Upper lobe of right lung (tissue), 1 donor: ENCODE measurements around the gene CSGALNACT2. TPM values are rescaled to one million over a fixed set of nuclear protein-coding genes. Genes with fewer than 3 reads are reported as not detected.

Source experiments
- ATAC-seq: fragments of 200-7000 bp; cut with Tn5 transposase; one replicate; pipeline ENCODE4 v1.9.1; 2020; ENCODE audit warnings: mild to moderate bottlenecking, moderate library complexity
- DNase-seq: peaks from one replicate; pipeline ENCODE4 v3.0.0-alpha.2; 2020
- H3K27ac ChIP-seq: fragments of 200-600 bp; one replicate; pipeline ENCODE4 v1.8.0; 2022
- H3K27me3 ChIP-seq: fragments of 200-600 bp; one replicate; pipeline ENCODE4 v1.8.0; 2022; ENCODE audit warnings: mild to moderate bottlenecking
- H3K36me3 ChIP-seq: fragments of 200-600 bp; one replicate; pipeline ENCODE4 v1.8.0; 2022
- H3K4me1 ChIP-seq: fragments of 200-600 bp; one replicate; pipeline ENCODE4 v1.8.0; 2022
- H3K4me3 ChIP-seq: fragments of 200-600 bp; one replicate; pipeline ENCODE4 v1.8.0; 2022; ENCODE audit warnings: mild to moderate bottlenecking
- H3K9me3 ChIP-seq: fragments of 200-600 bp; one replicate; pipeline ENCODE4 v1.8.0; 2022
- intact Hi-C: fragments of 100-400 bp; cut with DNase I; formaldehyde crosslinking; loops from one replicate; pipeline ENCODE4 v1.11.0; 2022
- total RNA-seq: library from RNA; stranded (reverse); fragmentation: NEBNext Ultra II Directional; extraction: Animal tissue kit (Norgen Biotek cat#: 25700); gene quantifications from one replicate; pipeline ENCODE4 v1.2.1, GENCODE V29; 2021
- TF ChIP-seq, protein P1 (sequence below): fragments of 200-600 bp; IDR thresholded peaks from one replicate; pipeline ENCODE4 v1.8.0; 2022; ENCODE audit warnings: antibody characterized with exemption
- donor health status: DM: no; HTN: yes; CAD: no; lungs with severe emphysema.

The CSGALNACT2 gene
- total RNA-seq, 1 donor from 2014 or later, result 40.8 TPM

DNA sequence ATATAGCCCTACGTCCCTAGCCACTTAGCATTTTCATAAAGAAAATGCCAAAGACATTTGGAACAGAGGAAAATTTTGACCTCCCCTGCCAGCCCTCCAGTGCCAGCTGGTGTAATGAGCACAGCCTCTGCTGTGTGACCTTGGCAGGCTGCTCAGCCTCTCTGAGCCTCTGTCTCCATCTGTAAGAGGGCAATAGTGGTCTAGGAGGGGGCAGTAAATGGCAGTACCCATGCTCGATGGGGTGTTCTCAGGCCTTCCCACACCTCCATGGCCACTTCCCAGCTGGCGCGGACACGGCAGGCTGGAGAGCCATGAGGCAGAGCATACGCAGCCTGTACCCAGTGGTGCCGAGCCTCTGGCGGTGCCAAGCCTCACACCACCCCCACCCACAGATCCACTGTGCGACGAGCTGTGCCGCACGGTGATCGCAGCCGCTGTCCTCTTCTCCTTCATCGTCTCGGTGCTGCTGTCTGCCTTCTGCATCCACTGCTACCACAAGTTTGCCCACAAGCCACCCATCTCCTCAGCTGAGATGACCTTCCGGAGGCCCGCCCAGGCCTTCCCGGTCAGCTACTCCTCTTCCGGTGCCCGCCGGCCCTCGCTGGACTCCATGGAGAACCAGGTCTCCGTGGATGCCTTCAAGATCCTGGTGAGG lies 24.0 kb upstream of the CSGALNACT2 start:
- peak; percentile 57 for DNase-seq
- intact Hi-C loops, result no loop called here

DNA sequence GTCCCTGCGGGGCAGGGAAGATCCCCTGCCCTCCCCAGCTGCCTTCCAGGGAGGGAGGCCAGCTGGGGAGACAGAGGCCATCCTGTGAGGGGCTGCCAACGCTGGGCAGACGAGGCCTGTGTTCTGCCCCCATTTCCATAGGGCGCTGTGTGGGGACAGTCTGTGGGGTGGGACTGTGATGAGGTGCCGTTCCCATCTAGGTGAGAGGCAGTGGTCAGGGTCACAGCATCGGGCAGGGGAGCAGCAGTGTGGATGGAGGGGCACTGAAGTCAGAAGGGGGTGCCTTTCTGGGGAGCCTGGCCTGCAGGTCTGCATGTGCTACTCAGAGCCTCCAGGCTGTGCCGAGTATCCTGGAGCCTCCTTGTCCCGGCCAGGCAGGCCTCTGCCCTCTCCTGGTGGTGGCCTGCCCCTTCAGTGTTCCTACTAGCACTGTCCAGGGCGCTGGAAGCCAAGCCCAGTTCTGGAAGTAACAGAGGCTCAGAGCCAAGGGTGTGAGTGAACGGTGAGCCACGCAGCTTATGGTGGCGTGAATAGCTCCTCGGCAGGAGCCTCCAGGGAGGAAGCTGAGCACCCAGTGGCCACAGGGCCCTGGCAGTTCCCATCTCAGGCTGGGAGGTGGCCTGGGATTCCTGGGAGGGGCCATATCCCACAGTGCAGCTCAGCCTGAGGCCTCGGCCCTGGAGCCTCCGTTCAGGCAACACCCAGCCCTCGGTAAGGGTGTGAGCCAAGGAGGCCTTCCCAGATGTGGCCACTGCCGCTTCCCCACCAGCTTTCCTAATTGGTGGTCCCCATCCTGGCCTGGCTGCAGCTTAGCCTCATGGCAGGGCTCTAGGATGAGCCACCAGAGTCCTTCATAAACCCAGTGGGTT lies 23.3 kb upstream of the CSGALNACT2 start:
- intact Hi-C loops, result no loop called here
- ATAC-seq (no peak), DNase-seq (peak; percentile 54)
- Histone ChIP-seq H3K4me3 (no peak overlapping the region), H3K27ac (no peak overlapping the region), H3K36me3 (no peaks in the 10 kb centered on the region), H3K27me3 (no peaks in the 10 kb centered on the region), H3K9me3 (no peaks in the 10 kb centered on the region), H3K4me1 (no peaks in the 10 kb centered on the region)
- TF ChIP-seq, protein P1, sequence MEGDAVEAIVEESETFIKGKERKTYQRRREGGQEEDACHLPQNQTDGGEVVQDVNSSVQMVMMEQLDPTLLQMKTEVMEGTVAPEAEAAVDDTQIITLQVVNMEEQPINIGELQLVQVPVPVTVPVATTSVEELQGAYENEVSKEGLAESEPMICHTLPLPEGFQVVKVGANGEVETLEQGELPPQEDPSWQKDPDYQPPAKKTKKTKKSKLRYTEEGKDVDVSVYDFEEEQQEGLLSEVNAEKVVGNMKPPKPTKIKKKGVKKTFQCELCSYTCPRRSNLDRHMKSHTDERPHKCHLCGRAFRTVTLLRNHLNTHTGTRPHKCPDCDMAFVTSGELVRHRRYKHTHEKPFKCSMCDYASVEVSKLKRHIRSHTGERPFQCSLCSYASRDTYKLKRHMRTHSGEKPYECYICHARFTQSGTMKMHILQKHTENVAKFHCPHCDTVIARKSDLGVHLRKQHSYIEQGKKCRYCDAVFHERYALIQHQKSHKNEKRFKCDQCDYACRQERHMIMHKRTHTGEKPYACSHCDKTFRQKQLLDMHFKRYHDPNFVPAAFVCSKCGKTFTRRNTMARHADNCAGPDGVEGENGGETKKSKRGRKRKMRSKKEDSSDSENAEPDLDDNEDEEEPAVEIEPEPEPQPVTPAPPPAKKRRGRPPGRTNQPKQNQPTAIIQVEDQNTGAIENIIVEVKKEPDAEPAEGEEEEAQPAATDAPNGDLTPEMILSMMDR, result no peak

More for the DNA sequence above, 24.0 kb upstream of the CSGALNACT2 start:
- H3K4me1 ChIP-seq, result no peaks in the 10 kb centered on the region
- no peak for ATAC-seq
- TF ChIP-seq, protein P1, result no peak
- no peak overlapping the region for H3K4me3 ChIP-seq
- H3K36me3 ChIP-seq, result no peaks in the 10 kb centered on the region
- H3K27me3 ChIP-seq, result no peaks in the 10 kb centered on the region
- H3K9me3 ChIP-seq, result no peaks in the 10 kb centered on the region
- H3K27ac ChIP-seq, result no peak overlapping the region

DNA sequence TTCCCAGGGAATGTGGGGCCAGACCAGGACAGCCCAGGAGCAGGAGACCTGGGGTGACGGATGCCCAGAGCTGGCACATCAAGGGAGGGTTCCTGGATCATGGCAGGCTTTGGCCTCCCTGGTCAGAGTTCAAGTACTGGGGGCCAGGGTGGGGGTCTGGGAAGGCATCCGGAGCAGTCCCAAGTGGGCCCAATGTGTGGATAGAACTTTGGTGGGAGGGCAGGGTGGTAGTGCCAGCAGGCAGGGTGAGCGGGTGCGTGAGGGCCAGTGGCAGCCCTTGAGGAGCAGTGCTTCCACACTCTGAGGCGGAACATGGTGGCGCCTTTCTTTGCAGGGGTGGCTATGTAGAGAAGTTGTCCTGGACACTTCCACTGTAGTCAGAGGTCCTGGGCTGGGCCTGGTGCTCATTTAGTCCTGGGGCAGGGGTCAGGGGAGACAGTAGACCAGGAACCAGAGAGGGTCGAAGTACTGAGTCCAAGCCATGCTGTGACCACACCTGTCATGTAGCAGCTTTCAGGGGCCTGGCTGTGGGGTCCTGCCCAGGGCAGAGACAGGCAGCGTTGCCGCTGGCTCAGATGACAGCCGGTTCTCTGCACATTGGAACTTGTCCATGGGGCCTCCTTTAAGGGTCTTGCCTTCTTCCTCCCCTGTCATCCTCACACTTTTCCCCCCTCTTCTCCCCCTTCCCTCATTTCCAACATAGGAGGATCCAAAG lies 22.2 kb upstream of the CSGALNACT2 start:
- intact Hi-C loops, result no loop called here
- DNase-seq (peak; percentile 54), ATAC-seq (no peak)
- Histone ChIP-seq H3K4me1 (no peaks in the 10 kb centered on the region), H3K27me3 (no peaks in the 10 kb centered on the region), H3K4me3 (no peak overlapping the region), H3K9me3 (no peaks in the 10 kb centered on the region), H3K36me3 (no peaks in the 10 kb centered on the region), H3K27ac (no peak overlapping the region)
- TF ChIP-seq, protein P1, result no peak

DNA sequence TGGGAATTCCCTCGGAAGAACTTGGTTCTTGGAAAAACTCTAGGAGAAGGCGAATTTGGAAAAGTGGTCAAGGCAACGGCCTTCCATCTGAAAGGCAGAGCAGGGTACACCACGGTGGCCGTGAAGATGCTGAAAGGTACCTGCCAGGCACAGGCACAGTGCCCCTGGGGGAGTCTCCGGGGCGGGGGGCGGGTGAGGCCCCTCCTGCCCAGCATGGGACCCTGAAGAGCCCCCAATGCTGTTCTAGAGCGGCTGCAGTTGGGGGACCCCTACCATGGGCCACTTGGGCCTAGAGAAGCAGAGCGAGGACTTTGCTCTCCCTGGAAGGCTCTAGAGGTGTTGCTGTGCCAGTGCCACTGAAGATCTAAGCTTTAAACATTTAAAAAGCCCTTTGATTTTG lies 21.6 kb upstream of the CSGALNACT2 start:
- H3K9me3 ChIP-seq, result no peaks in the 10 kb centered on the region
- ATAC-seq (no peak), DNase-seq (no peak)
- H3K27ac ChIP-seq, result no peak overlapping the region
- H3K4me3 ChIP-seq, result no peak overlapping the region
- no peaks in the 10 kb centered on the region for H3K27me3 ChIP-seq
- TF ChIP-seq, protein P1, result no peak
- H3K4me1 ChIP-seq, result no peaks in the 10 kb centered on the region
- H3K36me3 ChIP-seq, result no peaks in the 10 kb centered on the region
- intact Hi-C loops, result no loop called here

DNA sequence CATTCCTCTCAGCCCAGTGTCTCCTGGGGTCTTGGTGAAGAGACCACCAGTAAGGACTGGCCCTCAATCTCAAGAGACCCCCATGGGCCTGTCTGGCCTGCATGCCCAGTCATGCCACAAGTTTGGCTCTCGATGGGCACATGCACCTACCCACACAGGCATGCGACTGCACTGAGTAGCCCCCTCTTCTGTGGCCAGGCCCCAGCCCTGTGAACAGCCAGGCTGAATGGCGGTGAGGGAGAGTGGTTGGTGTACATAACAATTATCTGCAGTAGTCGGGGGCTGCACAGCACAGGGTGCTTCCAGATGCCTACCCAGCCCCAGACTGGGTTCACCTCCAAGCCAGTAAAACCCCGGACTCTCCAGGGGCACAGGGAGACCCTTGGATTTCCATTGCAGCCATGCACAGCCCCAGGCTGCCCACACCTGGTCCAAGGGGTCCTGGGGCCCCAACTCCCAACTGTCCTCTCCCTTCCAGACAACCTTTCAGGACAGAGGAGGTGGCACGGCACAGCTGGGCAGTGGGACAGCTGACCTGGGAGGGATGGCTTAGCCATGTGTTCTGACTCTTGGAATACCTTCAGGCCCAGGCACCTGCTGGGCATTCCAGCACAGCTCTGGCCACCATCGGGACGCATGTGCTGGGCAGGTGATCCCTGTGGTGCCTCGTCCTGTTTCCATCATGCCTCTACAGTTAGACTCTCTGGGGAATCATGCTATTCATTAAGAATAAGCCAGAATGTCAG lies 21.0 kb upstream of the CSGALNACT2 start:
- no peak overlapping the region for H3K27ac ChIP-seq
- no peaks in the 10 kb centered on the region for H3K36me3 ChIP-seq
- TF ChIP-seq, protein P1, result no peak
- peak; percentile 61 for DNase-seq
- intact Hi-C loops, result no loop called here
- ATAC-seq, result no peak
- H3K4me1 ChIP-seq, result no peaks in the 10 kb centered on the region
- no peaks in the 10 kb centered on the region for H3K27me3 ChIP-seq
- no peaks in the 10 kb centered on the region for H3K9me3 ChIP-seq
- no peak overlapping the region for H3K4me3 ChIP-seq
